Muscle layer of duodenum (tissue), 2 donors: ENCODE results near the gene POLN.

Experiments used
- H3K27ac ChIP-seq: one replicate; pipeline ENCODE4 v1.7.0; 2013; ENCODE audit warnings: mild to moderate bottlenecking, low read length
- H3K27me3 ChIP-seq: one replicate; pipeline ENCODE4 v1.7.0; 2013; ENCODE audit warnings: low read depth, mild to moderate bottlenecking, control low read depth, low read length
- H3K36me3 ChIP-seq, 2 donors: one replicate each; pipeline ENCODE4 v1.7.0; 2013; ENCODE audit warnings: low read length in 2 of 2, control low read depth in 1 of 2, mild to moderate bottlenecking in 1 of 2; ENCODE audit not compliant: insufficient read depth in 2 of 2, control insufficient read depth in 1 of 2
- H3K4me1 ChIP-seq, 2 donors: one replicate each; pipeline ENCODE4 v1.7.0; 2013; ENCODE audit warnings: low read length in 2 of 2, mild to moderate bottlenecking in 2 of 2, control low read depth in 1 of 2, moderate library complexity in 1 of 2; ENCODE audit not compliant: insufficient read depth in 2 of 2, control insufficient read depth in 1 of 2
- H3K4me3 ChIP-seq, 2 donors: one replicate each; pipeline ENCODE4 v1.7.0; 2013; ENCODE audit warnings: low read length in 2 of 2, low read depth in 1 of 2, mild to moderate bottlenecking in 1 of 2
- H3K9me3 ChIP-seq, 2 donors: one replicate each; pipeline ENCODE4 v1.7.0; 2013; ENCODE audit warnings: low read length in 2 of 2, control low read depth in 1 of 2, mild to moderate bottlenecking in 1 of 2; ENCODE audit not compliant: control insufficient read depth in 1 of 2
- donor health status: healthy.

The POLN gene

GRCh38 chr4:2066571-2067445, 175.1 kb downstream of the POLN start:
- Histone ChIP-seq H3K27ac (no peak overlapping the region), H3K9me3 (no peaks in the 10 kb centered on the region), H3K36me3 (no peaks in the 10 kb centered on the region), H3K4me1 (no peaks in the 10 kb centered on the region), H3K27me3 (no peaks in the 10 kb centered on the region), H3K4me3 (no peak overlapping the region)

- Histone ChIP-seq H3K27me3 (no peaks in the 10 kb centered on the region), H3K4me1 (no peaks in the 10 kb centered on the region), H3K36me3 (no peaks in the 10 kb centered on the region), H3K9me3 (no peaks in the 10 kb centered on the region), H3K4me3 (no peak overlapping the region), H3K27ac (no peak overlapping the region)
Measured at GRCh38 chr4:2066011-2066551, 175.8 kb downstream of the POLN start.

GRCh38 chr4:2065106-2065930, 176.6 kb downstream of the POLN start:
- Histone ChIP-seq H3K27me3 (no peaks in the 10 kb centered on the region), H3K27ac (no peak overlapping the region), H3K9me3 (no peaks in the 10 kb centered on the region), H3K4me1 (peaks cover 0 to 4% of the 10 kb centered on the region in 2 donors), H3K4me3 (no peak overlapping the region), H3K36me3 (no peaks in the 10 kb centered on the region)

- Histone ChIP-seq H3K27ac (no peak overlapping the region), H3K27me3 (no peaks in the 10 kb centered on the region), H3K36me3 (no peaks in the 10 kb centered on the region), H3K9me3 (no peaks in the 10 kb centered on the region), H3K4me1 (peaks cover 0 to 8% of the 10 kb centered on the region in 2 donors), H3K4me3 (no peak overlapping the region)
Measured at GRCh38 chr4:2064276-2064991, 177.5 kb downstream of the POLN start.

- Histone ChIP-seq H3K4me3 (no peak overlapping the region), H3K9me3 (no peaks in the 10 kb centered on the region), H3K4me1 (peaks cover 0 to 8% of the 10 kb centered on the region in 2 donors), H3K36me3 (no peaks in the 10 kb centered on the region), H3K27me3 (no peaks in the 10 kb centered on the region), H3K27ac (no peak overlapping the region)
Measured at GRCh38 chr4:2063557-2064275, 178.2 kb downstream of the POLN start.

GRCh38 chr4:2062808-2063524, 179.0 kb downstream of the POLN start:
- no peak overlapping the region for H3K27ac ChIP-seq
- H3K36me3 ChIP-seq: no peaks in the 10 kb centered on the region
- no peaks in the 10 kb centered on the region for H3K27me3 ChIP-seq
- no peaks in the 10 kb centered on the region for H3K9me3 ChIP-seq
- no peak overlapping the region for H3K4me3 ChIP-seq
- peaks cover 0 to 12% of the 10 kb centered on the region in 2 donors for H3K4me1 ChIP-seq

- Histone ChIP-seq H3K4me1 (peaks cover 0 to 12% of the 10 kb centered on the region in 2 donors), H3K27ac (no peak overlapping the region), H3K4me3 (no peak overlapping the region), H3K36me3 (no peaks in the 10 kb centered on the region), H3K9me3 (no peaks in the 10 kb centered on the region), H3K27me3 (no peaks in the 10 kb centered on the region)
Measured at GRCh38 chr4:2062168-2062807, 179.6 kb downstream of the POLN start.

GRCh38 chr4:2061186-2062131, 180.5 kb downstream of the POLN start:
- H3K9me3 ChIP-seq: no peaks in the 10 kb centered on the region
- no peak overlapping the region for H3K27ac ChIP-seq
- no peaks in the 10 kb centered on the region for H3K36me3 ChIP-seq
- peaks cover 4% of the 10 kb centered on the region for H3K27me3 ChIP-seq
- H3K4me3 ChIP-seq: no peak overlapping the region
- peaks cover 0 to 12% of the 10 kb centered on the region in 2 donors for H3K4me1 ChIP-seq

- H3K27me3 ChIP-seq: peaks cover 6% of the 10 kb centered on the region
- no peaks in the 10 kb centered on the region for H3K36me3 ChIP-seq
- peaks cover 0 to 12% of the 10 kb centered on the region in 2 donors for H3K4me1 ChIP-seq
- H3K4me3 ChIP-seq: no peak overlapping the region
- H3K9me3 ChIP-seq: no peaks in the 10 kb centered on the region
- H3K27ac ChIP-seq: no peak overlapping the region
Measured at GRCh38 chr4:2060611-2061185, 181.2 kb downstream of the POLN start.
